NB4 (cell line): ENCODE measurements around the gene CREB5.

Source experiments
- CTCF ChIP-seq: IDR thresholded peaks from one replicate; pipeline ENCODE4 v1.5.1; 2012; ENCODE audit warnings: low read depth, low read length
- MAX ChIP-seq: IDR thresholded peaks from 2 replicates; pipeline ENCODE4 v1.6.1; 2011; ENCODE audit warnings: low read depth, low read length
- POLR2A ChIP-seq: IDR thresholded peaks from 2 replicates; pipeline ENCODE4 v1.6.1; 2011; ENCODE audit warnings: mild to moderate bottlenecking; ENCODE audit not compliant: insufficient read length; ENCODE audit errors: extremely low read depth

- TF ChIP-seq CTCF (peak; percentile 56), MAX (no peak), POLR2A (no peak)
Measured at GRCh38 chr7:28364082-28364481, 48.2 kb upstream of the CREB5 start.
